K562 (cell line): Measurements from ENCODE around the gene HDGFL2. TPM values are rescaled to one million over a fixed set of nuclear protein-coding genes. Genes with fewer than 3 reads are reported as not detected.
A peak's percentile ranks its signal among the peaks of the same experiment; 100 is the strongest.

Source experiments
- ATAC-seq: fragments of 200-7000 bp; cut with Tn5 transposase; 3 replicates; pipeline ENCODE4 v1.9.1; 2020; ENCODE audit warnings: moderate library complexity
- BruUV-seq: library from RNA; stranded (reverse); fragments of 400-500 nt; replicated peaks from 2 replicates; lab custom pipeline; 2021; lab: Mats Ljungman, UMichigan
- CTCF ChIA-PET: fragments of 300-600 bp; formaldehyde crosslinking; extraction: SDS; loops from one replicate; lab custom pipeline; 2021; ENCODE audit warnings: low intra/inter-chr PET ratio; lab: Yijun Ruan, JAX
- POLR2A ChIA-PET: fragments of 300-600, 350-650 bp; sonication (Branson Sonifier 250); formaldehyde crosslinking; extraction: SDS; loops from one replicate; lab custom pipeline; 2021; ENCODE audit warnings: antibody characterized with exemption, inconsistent platforms; lab: Yijun Ruan, JAX
- DNase-seq, 4 experiments: peaks; one replicate each; pipeline versions ENCODE4 v3.0.0 to v3.0.0-alpha.2; 2011 to 2018; ENCODE audit warnings: low spot score in 3 of 4, mixed read lengths in 3 of 4; ENCODE audit errors: extremely low read depth in 1 of 4
- FAIRE-seq: peaks from 2 replicates; lab custom pipeline; 2011; peaks lifted over from hg19 to GRCh38; lab: Jason Lieb, UNC
- H2AFZ ChIP-seq: 2 replicates; pipeline ENCODE4 v1.6.0; 2011; ENCODE audit warnings: low read depth, low read length, control low read depth, inconsistent platforms
- H3K27ac ChIP-seq: fragments of 200-600 bp; 3 replicates; pipeline ENCODE4 v1.8.0; 2011; ENCODE audit warnings: low read depth, mild to moderate bottlenecking, control low read depth, inconsistent platforms, low read length, moderate library complexity, mixed read lengths; ENCODE audit errors: extremely low read depth
- H3K27me3 ChIP-seq, 2 experiments: fragments of 300-600 bp in 1 of 2; 2 replicates in 1 of 2; 3 replicates in 1 of 2; pipeline versions ENCODE4 v1.6.0 to v1.8.0; 2011; ENCODE audit warnings: inconsistent platforms in 2 of 2, low read length in 2 of 2, mild to moderate bottlenecking in 1 of 2, mixed read lengths in 1 of 2, moderate library complexity in 1 of 2; ENCODE audit not compliant: control insufficient read depth in 2 of 2, insufficient read depth in 2 of 2
- H3K36me3 ChIP-seq: fragments of 300-600 bp; 3 replicates; pipeline ENCODE4 v1.8.0; 2011; ENCODE audit warnings: mild to moderate bottlenecking, low read length, inconsistent platforms; ENCODE audit not compliant: control insufficient read depth, insufficient read depth
- H3K4me1 ChIP-seq, 2 experiments: fragments of 200-600 bp in 1 of 2; replicated peaks in 1 of 2; 2 replicates in 1 of 2; 3 replicates in 1 of 2; pipeline versions ENCODE4 v1.5.1 to v1.8.0; 2011; ENCODE audit warnings: inconsistent platforms in 2 of 2, low read length in 2 of 2, mild to moderate bottlenecking in 1 of 2, mixed read lengths in 1 of 2, moderate library complexity in 1 of 2; ENCODE audit not compliant: control insufficient read depth in 2 of 2, insufficient read depth in 2 of 2
- H3K4me2 ChIP-seq: 2 replicates; pipeline ENCODE4 v1.6.1; 2011; ENCODE audit warnings: low read length, control low read depth, inconsistent platforms, mixed read lengths; ENCODE audit not compliant: insufficient read depth
- H3K4me3 ChIP-seq: fragments of 200-600 bp; sonication (generic), shearing (Covaris generic); 2 replicates; pipeline ENCODE4 v1.5.1; 2016; ENCODE audit warnings: control low read depth, inconsistent platforms
- H3K79me2 ChIP-seq: fragments of 200-600 bp; 3 replicates; pipeline ENCODE4 v1.8.0; 2011; ENCODE audit warnings: low read length, inconsistent platforms; ENCODE audit not compliant: control insufficient read depth, insufficient read depth
- H3K9ac ChIP-seq, 2 experiments: 2 replicates each; pipeline versions ENCODE4 v1.6.0 to v1.6.1; 2011; ENCODE audit warnings: low read depth in 2 of 2, low read length in 2 of 2, control low read depth in 1 of 2, inconsistent platforms in 1 of 2, mild to moderate bottlenecking in 1 of 2, mixed read lengths in 1 of 2; ENCODE audit not compliant: insufficient read depth in 1 of 2
- H3K9me1 ChIP-seq: one replicate; pipeline ENCODE4 v1.6.0; 2011; ENCODE audit warnings: inconsistent platforms, mild to moderate bottlenecking, low read length, moderate library complexity; ENCODE audit not compliant: control insufficient read depth, insufficient read depth
- H3K9me3 ChIP-seq: replicated peaks from 2 replicates; pipeline ENCODE4 v1.5.1; 2011; ENCODE audit warnings: low read depth, low read length, inconsistent platforms; ENCODE audit not compliant: control insufficient read depth, insufficient read depth
- H4K20me1 ChIP-seq: replicated peaks from 2 replicates; pipeline ENCODE4 v1.6.1; 2011; ENCODE audit warnings: low read length, inconsistent platforms, mixed read lengths; ENCODE audit not compliant: control insufficient read depth, insufficient read depth
- BRF1 ChIP-seq: IDR thresholded peaks from 3 replicates; pipeline ENCODE4 v1.6.1; 2011; ENCODE audit warnings: borderline replicate concordance, mild to moderate bottlenecking; ENCODE audit not compliant: insufficient read length; ENCODE audit errors: extremely low read depth
- CBFA2T2 ChIP-seq: fragments of 450-650 bp; conservative IDR thresholded peaks from 2 replicates; pipeline ENCODE4 v1.6.1; 2017; ENCODE audit warnings: mild to moderate bottlenecking
- EZH2 ChIP-seq: IDR thresholded peaks from 2 replicates; pipeline ENCODE4 v1.6.1; 2012; ENCODE audit warnings: low read depth, mild to moderate bottlenecking, inconsistent platforms, low read length, borderline replicate concordance
- FOXJ3 ChIP-seq: sonication (generic); formaldehyde crosslinking; IDR thresholded peaks from 2 replicates; pipeline ENCODE4 v1.4.0; 2020; ENCODE audit warnings: mild to moderate bottlenecking, missing genetic modification reagents
- RBM15 ChIP-seq: fragments of 200-400 bp; formaldehyde crosslinking; IDR thresholded peaks from 2 replicates; pipeline ENCODE4 v1.6.1; 2018; ENCODE audit warnings: mild to moderate bottlenecking, low read length, moderate library complexity; ENCODE audit not compliant: insufficient read depth
- RBM34 ChIP-seq: fragments of 200-400 bp; formaldehyde crosslinking; IDR thresholded peaks from 2 replicates; pipeline ENCODE4 v1.6.1; 2018; ENCODE audit warnings: low read length, borderline replicate concordance; ENCODE audit not compliant: insufficient read depth
- TEAD2 ChIP-seq: fragments of 450-650 bp; IDR thresholded peaks from 2 replicates; pipeline ENCODE4 v1.6.1; 2016; ENCODE audit warnings: missing genetic modification characterization, control low read depth, missing compliant biosample characterization
- ZBTB49 ChIP-seq: sonication (generic); formaldehyde crosslinking; IDR thresholded peaks from 2 replicates; pipeline ENCODE4 v1.8.0; 2022; ENCODE audit warnings: missing genetic modification reagents, mild to moderate bottlenecking, borderline replicate concordance
- ZNF197 ChIP-seq: fragments of 200-800 bp; sonication (Bioruptor generic); IDR thresholded peaks from 2 replicates; pipeline ENCODE4 v1.6.1; 2016; ENCODE audit warnings: low read depth, missing genetic modification characterization, missing compliant biosample characterization
- WGBS: fragments of 100-300 bp; shearing (Covaris generic); methylation state at CpG from one replicate; pipeline ENCODE4 v1.1.6; 2016; ENCODE audit warnings: low coverage, mixed read lengths; ENCODE audit not compliant: insufficient coverage; ENCODE audit errors: missing lambda C conversion rate; 5-methylcytosine and 5-hydroxymethylcytosine counted together
- in situ Hi-C: fragments of 300-500 bp; cut with MboI; formaldehyde crosslinking; loops from 4 replicates; pipeline ENCODE4 v1.15.0; 2018; ENCODE audit warnings: inconsistent platforms, mixed read lengths
- intact Hi-C: fragments of 100-400 bp; cut with micrococcal nuclease; formaldehyde crosslinking; loops from 2 replicates; pipeline ENCODE4 v1.14.2; 2022
- polyA plus RNA-seq, 8 experiments: library from polyadenylated mRNA; depleted of rRNA in 4 of 8; stranded (reverse) in 5 of 8; unstranded in 3 of 8; fragments of >200 nt; fragmentation: Nextera tagmentation in 2 of 8; fragmentation: Illumina TruSeq in 1 of 8; extraction: Ambion mirVana in 2 of 8; extraction: Trizol in 1 of 8; gene quantifications; 2 replicates each; pipeline versions ENCODE4 v1.2.1 to v1.2.3, GENCODE V29; 2011 to 2014; ENCODE audit warnings: inconsistent platforms in 1 of 8, missing spikeins in 1 of 8
- total RNA-seq, 7 experiments: library from RNA; depleted of rRNA in 6 of 7; stranded (reverse); fragments of >200 nt in 6 of 7; fragmentation: Illumina TruSeq in 2 of 7; extraction: Trizol in 2 of 7; gene quantifications; 2 replicates each; pipeline versions ENCODE4 v1.2.1 to v1.2.3, GENCODE V29; 2011 to 2021; ENCODE audit warnings: low replicate concordance in 1 of 7
- TF ChIP-seq, protein P1 (sequence below): sonication (generic); formaldehyde crosslinking; IDR thresholded peaks from 2 replicates; pipeline ENCODE4 v1.4.0; 2020; ENCODE audit warnings: mild to moderate bottlenecking, missing genetic modification reagents
- TF ChIP-seq, protein P2 (sequence below): fragments of 250-450 bp; sonication (Bioruptor Pico); IDR thresholded peaks from 2 replicates; pipeline ENCODE4 v1.4.0; 2020

Gene HDGFL2
- total and polyA plus RNA-seq, 9 of the 15 experiments (the other 6 are each of a cell fraction or from before 2014, with no cell fraction given): 0.13 to 61.7 (median 16.0) TPM

DNA sequence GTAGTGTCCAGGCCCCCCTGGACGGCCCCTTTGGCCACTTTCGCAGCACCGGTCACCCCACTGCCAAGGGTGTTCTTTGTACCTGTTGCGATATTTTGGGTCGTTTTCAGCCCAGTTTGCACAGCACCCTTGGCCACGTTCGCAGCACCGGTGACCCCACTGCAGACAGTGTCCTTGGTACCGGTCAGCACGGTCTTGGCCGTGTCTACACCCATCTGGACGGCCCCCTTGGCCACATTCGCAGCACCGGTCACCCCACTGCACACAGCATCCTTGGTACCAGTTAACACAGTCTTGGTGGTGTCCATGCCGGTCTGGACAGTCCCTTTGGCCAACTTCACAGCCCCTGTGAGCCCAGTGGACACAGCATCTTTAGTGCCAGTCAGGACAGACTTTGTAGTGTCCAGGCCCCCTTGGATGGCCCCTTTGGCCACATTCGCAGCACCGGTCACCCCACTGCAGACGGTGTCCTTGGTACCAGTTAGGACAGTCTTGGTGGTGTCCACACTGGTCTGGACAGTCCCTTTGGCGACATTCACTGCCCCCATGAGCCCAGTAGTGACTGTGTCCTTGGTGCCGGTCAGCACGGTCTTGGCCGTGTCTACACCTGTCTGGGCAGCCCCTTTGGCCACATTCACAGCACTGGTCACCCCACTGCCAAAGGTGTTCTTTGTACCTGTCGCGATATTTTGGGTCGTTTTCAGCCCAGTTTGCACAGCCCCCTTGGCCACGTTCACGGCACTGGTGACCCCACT, 39.4 kb downstream of the HDGFL2 start:
- no peak overlapping the region for H3K4me2 ChIP-seq
- WGBS: 18% methylated on average over 24 of the region's 27 CpGs
- H2AFZ ChIP-seq: no peak overlapping the region
- ATAC-seq: no peak; the same call in 2 of the 3 replicates
- in situ Hi-C loops: no loop called here
- POLR2A ChIA-PET: no interaction called here
- H3K27me3 ChIP-seq: peaks cover 23 to 45% of the 10 kb centered on the region in 2 experiments; a peak in 4 of 5 replicates
- peaks cover 3% of the 10 kb centered on the region; the same call in 1 of the 2 replicates for H4K20me1 ChIP-seq
- no peaks in the 10 kb centered on the region for H3K79me2 ChIP-seq
- BruUV-seq: no TSS peak
- no peak for TF ChIP-seq EZH2
- no peak for TF ChIP-seq FOXJ3 (CRISPR knock-in tag)
- no peak for TF ChIP-seq CBFA2T2
- TF ChIP-seq, protein P1, sequence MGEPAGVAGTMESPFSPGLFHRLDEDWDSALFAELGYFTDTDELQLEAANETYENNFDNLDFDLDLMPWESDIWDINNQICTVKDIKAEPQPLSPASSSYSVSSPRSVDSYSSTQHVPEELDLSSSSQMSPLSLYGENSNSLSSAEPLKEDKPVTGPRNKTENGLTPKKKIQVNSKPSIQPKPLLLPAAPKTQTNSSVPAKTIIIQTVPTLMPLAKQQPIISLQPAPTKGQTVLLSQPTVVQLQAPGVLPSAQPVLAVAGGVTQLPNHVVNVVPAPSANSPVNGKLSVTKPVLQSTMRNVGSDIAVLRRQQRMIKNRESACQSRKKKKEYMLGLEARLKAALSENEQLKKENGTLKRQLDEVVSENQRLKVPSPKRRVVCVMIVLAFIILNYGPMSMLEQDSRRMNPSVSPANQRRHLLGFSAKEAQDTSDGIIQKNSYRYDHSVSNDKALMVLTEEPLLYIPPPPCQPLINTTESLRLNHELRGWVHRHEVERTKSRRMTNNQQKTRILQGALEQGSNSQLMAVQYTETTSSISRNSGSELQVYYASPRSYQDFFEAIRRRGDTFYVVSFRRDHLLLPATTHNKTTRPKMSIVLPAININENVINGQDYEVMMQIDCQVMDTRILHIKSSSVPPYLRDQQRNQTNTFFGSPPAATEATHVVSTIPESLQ (CRISPR knock-in tag): no peak
- TF ChIP-seq RBM15: no peak
- no peak for TF ChIP-seq ZBTB49 (CRISPR knock-in tag)
- no peak for TF ChIP-seq BRF1
- TF ChIP-seq ZNF197: no peak
- TF ChIP-seq, protein P2, sequence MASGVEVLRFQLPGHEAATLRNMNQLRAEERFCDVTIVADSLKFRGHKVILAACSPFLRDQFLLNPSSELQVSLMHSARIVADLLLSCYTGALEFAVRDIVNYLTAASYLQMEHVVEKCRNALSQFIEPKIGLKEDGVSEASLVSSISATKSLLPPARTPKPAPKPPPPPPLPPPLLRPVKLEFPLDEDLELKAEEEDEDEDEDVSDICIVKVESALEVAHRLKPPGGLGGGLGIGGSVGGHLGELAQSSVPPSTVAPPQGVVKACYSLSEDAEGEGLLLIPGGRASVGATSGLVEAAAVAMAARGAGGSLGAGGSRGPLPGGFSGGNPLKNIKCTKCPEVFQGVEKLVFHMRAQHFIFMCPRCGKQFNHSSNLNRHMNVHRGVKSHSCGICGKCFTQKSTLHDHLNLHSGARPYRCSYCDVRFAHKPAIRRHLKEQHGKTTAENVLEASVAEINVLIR (CRISPR knock-in tag): no peak
- no peak for TF ChIP-seq RBM34
- no peak for TF ChIP-seq TEAD2 (tag)
- intact Hi-C loops: no loop called here
- H3K4me1 ChIP-seq: peaks cover 0 to 34% of the 10 kb centered on the region in 2 experiments; a peak in 2 of 5 replicates
- no peak overlapping the region for H3K27ac ChIP-seq
- H3K9ac ChIP-seq: peak overlapping the region in 1 of 2 experiments; percentile 13; a peak in 1 of 4 replicates
- CTCF ChIA-PET: no interaction called here
- H3K4me3 ChIP-seq: no peak overlapping the region
- no peaks in the 10 kb centered on the region for H3K36me3 ChIP-seq
- H3K9me3 ChIP-seq: no peaks in the 10 kb centered on the region
- FAIRE-seq: no peak
- DNase-seq: no peak
- peaks cover 2% of the 10 kb centered on the region for H3K9me1 ChIP-seq
